HG03045 (cell line): Measurements from ENCODE around the gene GMPR.

ENCODE experiments used
- ATAC-seq: cut with Tn5 transposase; IDR thresholded peaks from one replicate; pipeline ENCODE4 v1.9.1; 2021; ENCODE audit warnings: mild to moderate bottlenecking, moderate library complexity; ENCODE audit not compliant: unreplicated experiment

The GMPR gene

GRCh38 chr6:16238057-16238962, at the start of gene GMPR:
TSS of gene GMPR (plus strand) at chr6:16238587. CDS start at chr6:16238694, 107 bp downstream.
- ATAC-seq: peak; percentile 88

- ATAC-seq: no peak
These were observed 48.2 kb upstream of the GMPR start for GRCh38 chr6:16190214-16190613.

- no peak for ATAC-seq
These were observed 42.0 kb upstream of the GMPR start for GRCh38 chr6:16196260-16196983.

- no peak for ATAC-seq
These were observed 41.3 kb upstream of the GMPR start for GRCh38 chr6:16196984-16197546.

- no peak for ATAC-seq
These were observed 40.2 kb upstream of the GMPR start for GRCh38 chr6:16198061-16198705.

- ATAC-seq: no peak
These were observed 38.6 kb upstream of the GMPR start for GRCh38 chr6:16199804-16200203.

GRCh38 chr6:16200321-16200883, 38.0 kb upstream of the GMPR start:
- no peak for ATAC-seq

- ATAC-seq: no peak
These were observed 36.7 kb upstream of the GMPR start for GRCh38 chr6:16201706-16202105.

GRCh38 chr6:16204653-16205376, 33.6 kb upstream of the GMPR start:
- ATAC-seq: no peak

- peak; percentile 80 for ATAC-seq
These were observed 32.8 kb upstream of the GMPR start for GRCh38 chr6:16205377-16206144.

GRCh38 chr6:16206595-16207037, 31.8 kb upstream of the GMPR start:
- no peak for ATAC-seq

GRCh38 chr6:16208989-16209388, 29.4 kb upstream of the GMPR start:
- ATAC-seq: no peak

- ATAC-seq: no peak
These were observed 28.8 kb upstream of the GMPR start for GRCh38 chr6:16209539-16209938.

- ATAC-seq: no peak
These were observed 26.1 kb upstream of the GMPR start for GRCh38 chr6:16212276-16212675.

GRCh38 chr6:16216501-16217155, 21.8 kb upstream of the GMPR start:
- no peak for ATAC-seq

GRCh38 chr6:16217156-16217721, 21.1 kb upstream of the GMPR start:
- ATAC-seq: no peak

- ATAC-seq: no peak
These were observed 15.6 kb upstream of the GMPR start for GRCh38 chr6:16222826-16223225.

- ATAC-seq: no peak
These were observed 15.0 kb upstream of the GMPR start for GRCh38 chr6:16223362-16223761.

GRCh38 chr6:16224409-16224808, 14.0 kb upstream of the GMPR start:
- ATAC-seq: no peak
